T-helper 1 cell treated with Interleukin-12 subunit alpha and Interleukin-12 subunit beta and Interleukin-4 antibody, amounts not matched to agents 30 ng/mL and 1 ng/mL, for 36 hours (primary cell): Measurements from ENCODE around the gene TMEM18. TPM values are rescaled to one million over a fixed set of nuclear protein-coding genes. Genes with fewer than 3 reads are reported as not detected.
"Not testable (repeated sequence)": the region's sequence is repeated elsewhere in the genome, so short reads cannot be mapped to it uniquely, and the experiment has no call there.

Experiments used
- intact Hi-C: fragments of 100-400 bp; cut with micrococcal nuclease; formaldehyde crosslinking; loops from one replicate; pipeline ENCODE4 v1.15.1; 2024
- total RNA-seq: library from RNA; stranded (reverse); gene quantifications from 2 replicates; pipeline ENCODE4 v1.2.3, GENCODE V29; 2022

TMEM18 gene
- 27.6 and 30.1 TPM in 2 replicates for total RNA-seq

DNA sequence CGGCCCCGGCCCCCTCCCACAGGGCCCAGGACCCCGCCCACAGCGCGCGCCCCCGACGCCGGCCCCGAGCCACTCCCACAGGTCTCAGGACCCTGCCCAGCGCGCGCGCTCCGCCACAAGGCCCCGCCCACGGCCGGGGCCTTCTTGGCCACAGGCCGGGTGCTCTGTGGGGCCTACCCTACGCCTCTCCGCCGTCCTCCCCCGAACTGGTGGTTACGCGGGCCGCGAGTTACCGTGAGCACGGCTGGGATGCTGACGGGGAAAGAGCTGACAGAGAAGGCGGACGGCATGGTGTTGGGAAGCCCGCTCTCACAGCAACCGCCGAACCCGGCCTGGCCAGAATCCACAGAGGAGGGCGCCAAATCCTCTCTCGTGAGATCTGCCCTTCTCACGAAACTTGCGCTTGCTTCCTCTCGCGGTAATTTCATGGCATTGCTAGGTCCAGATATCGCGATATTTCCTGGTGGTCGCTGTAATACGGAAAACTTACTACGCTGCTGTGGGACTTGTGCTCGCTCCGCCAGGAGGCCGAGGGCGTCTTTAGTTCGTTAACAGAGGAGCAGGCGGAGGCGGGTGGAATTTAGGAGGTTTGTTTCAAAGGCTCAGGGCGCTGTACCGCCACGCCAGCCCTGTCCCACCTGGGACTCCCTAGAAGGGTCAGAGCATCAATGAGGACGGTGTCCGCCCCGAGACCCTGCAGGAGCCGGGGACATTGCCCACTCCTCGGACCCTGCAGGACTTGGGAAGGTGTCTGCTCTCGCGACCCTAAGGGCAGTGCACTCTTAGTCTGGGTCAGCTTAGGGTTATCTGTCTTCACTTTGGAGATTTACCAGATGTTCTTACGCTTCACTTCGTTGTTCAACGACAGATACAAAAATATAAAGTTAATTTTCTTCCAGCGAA is at the start of gene TMEM18:
TSS of gene TMEM18 (minus strand) at position 351 of the 903 bp plus-strand sequence. CDS start at position 290, 61 bp downstream.
- intact Hi-C loops, result loop anchor here (1.0 to 2.0 kb wide), 7 partner anchors 40 to 1936 kb away; partner anchors contain the start of genes ACP1 and SH3YL1

DNA sequence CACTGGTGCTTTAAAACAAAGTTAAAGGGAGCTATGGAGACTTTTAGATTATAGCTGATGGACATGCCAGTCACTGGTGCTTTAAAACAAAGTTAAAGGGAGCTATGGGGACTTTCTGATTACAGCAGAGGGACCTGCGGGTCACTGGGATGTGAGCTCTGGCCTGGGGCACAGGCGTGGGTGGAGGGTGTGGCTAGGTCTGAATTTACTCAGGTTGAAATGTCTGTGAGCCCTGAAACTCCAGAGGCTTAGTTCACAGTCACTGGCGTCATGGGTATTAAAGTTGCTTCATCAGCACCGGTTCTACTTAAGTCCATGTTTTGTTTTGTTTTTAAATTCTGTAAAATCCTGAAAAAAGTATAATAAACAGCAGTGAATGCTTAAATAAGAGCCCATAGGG is 49.0 kb upstream of the TMEM18 start:
- intact Hi-C loops, result no loop called here

DNA sequence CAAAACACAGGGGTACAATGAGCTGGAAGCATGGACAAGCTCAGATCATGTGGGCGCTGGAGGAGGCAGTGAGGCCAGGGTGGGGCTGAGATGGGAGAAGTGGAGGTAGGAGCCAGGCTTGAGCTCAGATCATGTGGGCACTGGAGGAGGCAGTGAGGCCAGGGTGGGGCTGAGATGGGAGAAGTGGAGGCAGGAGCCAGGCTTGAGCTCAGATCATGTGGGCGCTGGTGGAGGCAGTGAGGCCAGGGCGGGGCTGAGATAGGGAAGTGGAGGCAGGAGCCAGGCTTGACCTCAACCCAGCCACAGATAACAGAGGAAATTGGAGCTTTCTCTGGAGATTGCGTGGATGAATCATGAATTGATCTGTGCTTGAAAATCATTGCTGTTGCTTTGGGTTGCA is 48.3 kb upstream of the TMEM18 start:
- intact Hi-C loops, result no loop called here

DNA sequence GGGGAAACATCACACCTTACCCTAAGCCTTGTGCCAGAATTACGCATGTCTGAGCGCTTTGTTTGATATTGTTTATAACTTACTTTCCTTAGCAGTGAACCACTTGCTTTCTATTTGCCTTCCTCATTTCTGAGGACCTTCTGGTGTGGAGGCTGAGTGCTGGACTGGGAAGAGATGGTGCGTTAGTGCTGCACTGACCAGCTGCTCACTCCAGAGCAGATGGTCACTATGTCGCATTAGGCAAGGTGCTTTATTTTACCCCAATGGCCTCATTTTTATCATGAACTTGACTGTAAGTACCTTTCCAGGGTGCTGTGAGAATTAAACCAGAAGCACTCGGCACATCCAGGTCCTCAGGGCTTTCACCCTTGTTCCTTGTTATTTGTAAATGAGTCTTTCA is 46.6 kb upstream of the TMEM18 start:
- intact Hi-C loops, result no loop called here

DNA sequence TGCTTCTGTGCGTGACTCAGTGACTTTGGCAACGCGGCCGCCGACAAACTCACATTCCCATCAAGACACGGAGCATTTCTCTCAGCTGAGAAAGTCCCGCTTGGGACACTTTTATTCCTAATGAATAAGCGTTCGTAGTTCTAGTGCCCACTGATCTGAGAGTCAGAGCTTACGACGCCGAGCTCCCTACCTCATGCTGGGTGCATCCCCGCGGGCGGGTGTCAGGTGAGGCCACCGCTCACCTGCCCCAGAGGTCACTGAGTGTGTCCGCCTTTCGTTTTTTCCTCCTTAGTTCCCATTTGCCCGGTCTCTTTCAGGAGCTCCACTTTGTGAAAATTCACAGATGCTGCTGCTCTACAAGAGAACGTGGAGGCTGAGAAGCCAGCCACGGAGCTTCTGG is 43.6 kb upstream of the TMEM18 start:
- intact Hi-C loops, result no loop called here

DNA sequence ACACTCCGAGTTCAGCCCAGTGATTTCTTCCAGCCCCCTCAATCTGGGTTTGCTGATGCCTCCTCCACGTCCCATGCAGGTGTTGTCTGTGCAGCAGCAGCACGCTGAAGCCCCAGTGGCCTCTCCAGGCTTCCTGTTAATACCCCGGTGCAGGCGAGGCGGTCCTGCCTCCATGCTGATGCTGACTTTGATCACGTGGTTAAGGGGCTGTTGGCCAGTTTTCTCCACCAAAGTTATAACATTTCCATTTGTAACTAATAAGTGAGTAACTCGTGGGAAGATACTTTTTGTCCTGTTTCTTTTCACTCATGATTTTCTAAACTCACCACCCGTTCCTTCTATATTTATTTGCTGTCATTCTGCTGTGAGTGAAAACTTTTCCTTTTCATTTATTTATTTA is 42.5 kb upstream of the TMEM18 start:
- intact Hi-C loops, result no loop called here

DNA sequence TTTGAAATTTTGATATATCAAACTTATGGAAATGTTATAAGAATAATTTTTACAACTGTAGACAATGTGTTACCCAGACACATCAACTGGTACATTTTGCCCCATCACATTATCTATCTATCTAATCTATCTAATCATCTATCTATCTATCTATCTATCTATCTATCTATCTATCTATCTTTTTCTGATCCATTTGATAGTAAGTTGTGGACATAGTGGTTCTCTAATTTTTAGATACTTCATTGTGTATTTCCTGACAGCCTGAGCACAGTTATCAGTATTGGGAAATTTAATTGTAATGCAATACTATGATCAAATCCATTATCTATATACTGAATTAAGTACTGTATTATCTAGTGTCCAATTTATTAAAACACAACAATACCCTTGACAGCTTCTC is 42.0 kb upstream of the TMEM18 start:
- intact Hi-C loops, result no loop called here

DNA sequence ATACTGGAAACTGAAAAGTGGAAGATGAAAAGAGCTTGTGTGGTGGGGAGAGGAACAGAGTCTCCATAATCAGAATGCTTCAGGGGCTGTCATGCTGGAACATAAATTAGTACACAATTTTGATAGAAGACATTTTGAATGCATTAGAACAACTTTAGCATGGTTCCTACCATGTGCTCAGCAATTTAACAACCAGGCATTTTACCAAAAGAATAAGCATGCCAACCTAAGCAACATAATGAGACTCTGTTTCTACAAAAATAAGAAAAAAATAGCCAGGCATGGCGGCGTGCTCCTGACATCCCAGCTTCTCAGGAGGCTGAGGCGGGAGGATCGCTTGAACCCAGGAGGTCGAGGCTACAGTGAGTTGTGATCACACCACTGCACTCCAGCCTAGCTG is 40.5 kb upstream of the TMEM18 start:
- intact Hi-C loops, result no loop called here

DNA sequence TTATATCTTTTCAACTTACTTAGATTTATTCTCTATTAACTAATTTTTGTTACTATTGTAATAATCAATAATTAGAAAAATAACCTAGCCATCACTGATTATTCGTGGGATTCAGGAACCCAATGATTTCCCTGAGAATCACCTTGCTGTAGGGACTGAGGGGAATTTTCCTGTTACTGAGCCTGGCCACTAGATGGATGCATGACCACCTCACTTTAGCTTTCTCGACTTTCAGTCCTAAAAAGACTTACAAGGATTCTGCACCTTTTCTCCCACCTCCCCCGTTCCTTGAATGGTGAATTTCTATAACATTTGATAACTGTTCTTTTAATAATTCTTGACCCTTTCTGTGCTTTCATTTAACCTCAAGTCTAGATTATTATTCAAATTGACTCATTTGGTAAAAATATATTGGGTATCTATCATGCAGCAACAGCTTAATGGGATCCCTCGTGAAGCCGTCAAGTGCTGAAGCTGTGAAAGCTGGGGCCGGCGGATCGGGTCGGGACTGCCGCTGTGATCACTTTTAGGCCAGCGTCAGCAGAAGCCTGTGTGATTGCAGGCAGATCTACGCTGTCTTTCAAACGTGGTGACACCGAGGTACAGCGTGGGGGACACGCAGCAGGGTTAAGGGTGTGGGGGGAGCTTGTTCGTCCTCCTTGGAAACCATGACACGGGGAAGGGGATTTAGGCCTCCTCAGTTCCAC is 38.8 kb upstream of the TMEM18 start:
- intact Hi-C loops, result no loop called here

DNA sequence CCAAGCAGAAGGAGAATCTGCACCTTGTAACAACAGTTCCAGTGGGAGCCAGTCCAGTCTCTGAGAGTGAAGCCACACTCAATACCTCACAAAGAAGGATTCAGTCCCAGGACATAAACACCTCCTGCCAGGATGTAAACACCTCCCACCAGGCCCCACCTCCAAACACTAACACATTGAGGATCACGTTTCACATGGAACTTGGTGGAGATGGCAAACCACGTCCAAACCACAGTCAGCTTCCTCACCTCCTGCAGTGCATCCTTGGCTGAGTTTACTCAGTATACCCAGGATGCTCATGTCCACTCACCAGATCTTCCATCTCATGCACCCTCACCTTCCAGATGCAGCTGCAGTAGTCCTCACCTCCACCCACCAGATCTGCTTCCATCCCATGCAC is 37.8 kb upstream of the TMEM18 start:
- intact Hi-C loops, result no loop called here

DNA sequence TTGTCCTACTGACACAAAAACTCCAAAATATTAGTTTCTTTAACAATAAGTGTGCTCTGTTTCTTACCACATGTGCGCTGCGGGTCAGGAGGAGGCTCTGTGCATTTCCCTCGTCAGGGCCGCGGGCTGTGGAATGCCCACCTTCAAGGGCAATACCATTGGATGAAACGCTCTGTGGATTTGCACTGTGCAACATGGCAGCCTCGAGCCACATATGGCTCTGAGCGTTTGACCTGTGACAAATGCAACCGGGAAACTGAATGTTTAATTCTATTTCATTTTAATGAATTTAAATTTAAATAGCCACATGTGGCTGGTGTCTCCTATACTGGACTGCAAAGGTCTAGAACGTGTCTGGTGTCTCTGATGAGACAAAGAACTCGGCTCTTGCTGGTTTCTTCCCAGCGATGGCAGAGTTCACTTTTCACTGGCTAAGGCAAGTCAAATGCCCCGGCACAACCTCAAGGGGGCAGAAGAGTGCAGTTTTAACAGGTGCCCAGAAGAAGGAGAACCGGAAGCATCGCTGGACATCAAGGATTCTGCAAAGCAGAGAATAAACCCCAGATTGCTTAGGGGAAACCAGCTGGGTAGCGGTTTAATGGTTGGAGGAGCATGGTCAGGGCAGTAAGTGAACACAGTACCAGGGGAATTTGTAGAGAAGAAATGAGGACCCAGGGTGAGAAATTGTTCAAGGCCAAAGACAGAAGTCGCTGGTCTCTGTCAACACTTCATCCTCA is 37.0 kb upstream of the TMEM18 start:
- intact Hi-C loops, result loop anchor here (1.0 kb wide), 3 partner anchors 426 to 836 kb away; no protein-coding TSS in a partner anchor

DNA sequence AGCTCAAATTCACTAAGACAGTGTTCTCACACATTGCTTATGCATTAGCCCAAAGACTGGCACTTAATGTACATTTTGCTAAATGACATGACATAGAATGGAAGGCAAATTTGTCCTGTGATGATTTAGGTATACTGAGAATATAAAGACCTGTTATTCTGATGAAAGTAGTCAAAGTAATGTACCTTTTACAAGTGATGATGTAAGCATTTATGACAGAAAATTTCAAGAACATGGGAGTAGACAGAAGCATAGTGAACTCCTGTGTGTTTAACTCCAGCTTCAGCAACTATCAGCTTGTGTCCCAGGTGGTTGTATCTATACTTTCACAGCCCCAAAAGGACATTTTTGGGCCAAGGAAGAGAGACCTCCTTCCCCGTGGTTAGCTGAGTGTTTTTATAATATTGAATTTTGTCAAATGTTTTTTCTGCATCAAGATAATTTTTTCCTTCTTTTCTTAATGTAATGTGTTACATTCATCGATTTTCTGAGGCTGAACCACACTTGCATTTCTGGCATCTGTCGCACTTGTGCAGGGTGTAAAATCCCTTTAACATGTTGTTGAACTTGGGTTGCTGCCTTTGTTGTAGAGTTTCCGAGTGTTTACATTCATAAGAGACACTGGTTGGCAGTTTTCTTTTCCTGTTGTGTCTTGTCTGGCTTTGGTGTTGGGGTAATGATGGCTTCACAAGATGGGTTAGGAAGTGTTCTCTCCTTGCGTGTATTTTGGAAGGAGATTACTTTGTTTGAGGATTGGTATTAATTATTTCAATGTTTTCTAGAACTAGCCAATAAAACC is 33.9 kb upstream of the TMEM18 start:
- intact Hi-C loops, result no loop called here

DNA sequence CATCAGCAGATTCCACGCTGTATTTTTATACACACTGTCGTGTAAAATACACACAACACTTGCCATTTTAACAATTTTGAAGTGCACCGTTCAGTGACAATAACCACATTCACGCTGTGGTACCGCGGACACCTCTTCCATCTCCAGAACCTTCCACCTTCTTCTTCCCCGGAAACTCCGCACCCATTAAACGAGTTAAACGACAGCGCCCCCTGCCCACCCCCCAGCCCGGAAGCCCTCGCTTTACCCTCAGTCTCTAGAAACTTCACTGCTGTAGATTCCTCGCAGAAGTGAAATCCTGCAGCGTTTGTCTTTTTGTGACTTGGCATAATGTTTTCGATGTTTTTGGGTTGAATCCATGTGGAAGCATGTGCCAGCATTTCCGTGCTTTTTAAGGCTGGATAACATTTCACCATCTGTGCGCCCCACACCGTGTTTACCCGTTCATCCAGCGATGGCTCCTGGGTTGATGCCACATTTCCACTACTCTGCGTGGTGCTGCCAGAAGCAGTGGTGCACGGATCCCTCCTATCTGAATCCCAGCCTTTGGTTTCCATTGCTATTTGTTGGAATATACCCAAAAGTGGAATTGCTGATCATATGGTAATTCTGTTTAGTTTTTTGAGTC is 32.0 kb upstream of the TMEM18 start:
- intact Hi-C loops, result no loop called here

DNA sequence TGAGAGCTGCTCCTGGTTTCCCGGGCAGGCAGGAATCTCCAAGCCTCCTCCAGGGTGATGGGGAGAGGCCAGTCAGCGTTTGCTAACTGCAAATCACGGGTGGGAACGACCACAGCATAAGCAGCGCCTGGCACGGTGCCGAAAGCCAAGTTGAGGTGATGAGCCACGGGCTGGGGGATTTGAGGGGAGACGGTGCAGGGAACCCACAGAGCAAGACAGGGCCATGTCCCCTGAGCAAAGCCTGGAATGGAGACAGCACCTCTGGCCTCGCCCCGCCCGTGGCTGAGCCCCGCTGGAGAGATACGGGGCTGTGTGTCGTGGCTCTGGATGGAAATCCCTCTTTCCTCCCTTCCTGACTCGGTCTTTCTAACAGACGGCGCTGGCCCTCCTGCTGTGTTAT is 31.5 kb upstream of the TMEM18 start:
- intact Hi-C loops, result no loop called here

DNA sequence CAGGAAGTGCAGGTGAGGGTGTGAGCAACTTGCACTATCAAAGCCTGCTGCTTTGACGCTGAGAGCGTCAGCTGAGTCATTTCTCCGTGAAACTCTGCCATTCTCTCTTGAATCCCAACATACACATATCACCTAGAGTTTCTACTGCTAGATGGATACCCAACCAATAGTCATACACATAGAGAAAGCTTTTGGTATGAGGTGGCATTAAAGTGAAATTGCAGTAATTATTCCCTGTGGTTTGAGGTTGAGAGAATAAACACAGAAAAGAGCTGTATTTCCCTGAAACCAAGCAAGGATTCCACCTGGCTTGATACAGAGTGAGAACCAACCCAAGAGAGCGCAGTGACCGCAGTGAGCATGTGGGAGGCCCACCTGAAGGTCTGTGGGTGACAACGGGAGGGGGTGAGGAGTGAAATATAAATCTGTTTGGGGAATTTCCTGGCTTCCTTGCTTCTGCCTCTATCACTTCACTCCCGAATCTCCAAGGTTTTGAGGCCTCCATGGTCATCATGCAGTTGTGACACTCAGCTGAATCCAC is 28.8 kb upstream of the TMEM18 start:
- intact Hi-C loops, result no loop called here

DNA sequence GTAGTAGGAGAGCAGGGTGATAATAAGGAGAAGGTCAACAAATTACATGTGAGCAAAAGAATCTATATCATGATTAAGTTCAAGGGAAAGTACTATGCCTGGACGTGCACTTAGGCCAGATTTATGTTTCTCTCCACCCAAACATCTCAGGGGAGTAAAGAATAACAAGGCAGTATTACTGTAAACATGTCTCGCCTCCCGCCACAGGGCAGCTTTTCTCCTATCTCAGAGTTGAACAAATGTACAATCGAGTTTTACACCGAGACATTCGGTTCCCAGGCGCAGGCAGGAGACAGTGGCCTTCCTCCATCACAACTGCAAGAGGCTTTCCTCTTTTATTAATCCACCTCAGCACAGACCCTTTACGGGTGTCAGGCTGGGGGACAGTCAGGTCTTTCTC is 25.6 kb upstream of the TMEM18 start:
- intact Hi-C loops, result not testable (repeated sequence)

DNA sequence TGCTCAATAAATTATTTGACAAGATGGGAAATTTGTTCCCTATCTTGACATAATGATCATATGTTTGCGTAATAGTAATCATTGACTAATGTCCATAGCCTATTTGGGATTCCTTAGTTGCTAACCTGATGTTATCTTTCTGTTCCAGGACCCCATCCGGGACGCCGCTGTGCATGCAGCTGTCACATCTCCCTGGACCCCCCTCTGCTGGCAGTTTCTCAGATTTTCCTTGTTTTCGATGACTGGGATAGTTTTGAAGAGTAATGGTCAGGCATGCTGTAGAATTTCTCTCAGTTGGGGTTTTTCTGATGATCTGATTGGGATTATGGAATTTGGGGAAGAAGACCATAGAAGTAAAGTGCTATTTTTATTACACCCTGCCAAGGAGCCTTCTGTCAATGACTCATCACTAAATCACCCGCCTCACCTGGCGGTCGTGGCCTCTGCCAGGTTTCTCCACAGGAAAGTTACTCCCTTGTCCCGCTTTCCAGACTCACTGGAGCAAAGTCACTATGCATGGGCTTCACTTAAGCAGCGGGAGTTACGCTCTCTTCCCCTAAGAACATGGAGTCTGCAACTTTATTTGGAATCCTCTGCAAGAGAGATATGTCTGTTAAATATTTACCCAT is 19.9 kb upstream of the TMEM18 start:
- intact Hi-C loops, result no loop called here

DNA sequence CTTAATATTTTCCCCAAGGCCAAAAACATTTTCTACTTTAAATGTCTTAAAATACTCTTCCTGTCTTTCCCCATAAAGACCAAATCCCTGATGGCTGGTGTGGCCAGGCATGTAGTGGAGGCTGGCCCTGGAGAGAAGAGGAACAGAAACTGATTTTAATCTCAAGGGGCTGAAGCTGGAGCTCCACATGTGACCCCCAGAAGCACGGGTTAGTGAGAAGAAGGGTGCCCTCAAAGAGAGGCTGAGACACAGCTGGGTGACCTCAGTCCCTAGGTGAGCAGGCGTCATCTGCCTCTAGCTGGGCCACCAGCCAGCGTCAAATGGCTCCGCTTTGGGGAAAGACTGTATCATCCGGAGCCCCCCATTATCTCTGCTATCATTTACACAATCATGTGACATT is 19.3 kb upstream of the TMEM18 start:
- intact Hi-C loops, result no loop called here

DNA sequence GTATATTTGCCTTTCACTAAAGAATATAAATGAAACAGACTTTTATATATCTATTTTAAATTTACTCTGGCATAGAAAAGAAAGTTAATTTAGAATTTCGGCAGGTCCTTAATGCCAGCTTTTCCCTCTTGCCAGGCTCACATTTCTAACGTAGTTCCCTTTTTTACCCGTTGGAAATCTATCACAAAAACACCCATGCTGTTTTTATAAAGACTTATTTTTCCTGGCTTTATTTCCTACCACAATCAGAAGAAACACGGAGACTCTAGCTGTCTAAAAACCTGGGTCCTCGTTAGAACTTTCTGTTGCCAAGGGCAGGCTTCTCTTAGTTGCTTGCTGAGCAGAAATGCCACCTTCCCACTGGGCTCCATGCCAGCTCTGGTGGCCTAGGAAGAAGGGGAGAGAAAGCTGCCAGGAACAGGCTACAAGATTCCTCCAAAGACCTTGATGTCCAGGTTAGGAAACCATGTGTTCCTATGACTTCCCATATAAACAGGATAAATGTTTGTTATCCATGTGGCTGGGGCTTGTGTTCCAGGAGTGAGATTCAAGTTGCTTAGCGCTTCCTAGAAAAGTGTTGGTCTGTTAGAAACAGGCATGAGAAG is 17.8 kb upstream of the TMEM18 start:
- intact Hi-C loops, result no loop called here
